ENCODE measurements around the gene RUFY4. TPM values are rescaled to one million over a fixed set of nuclear protein-coding genes. Genes with fewer than 3 reads are reported as not detected.
"Not testable (repeated sequence)": the region's sequence is repeated elsewhere in the genome, so short reads cannot be mapped to it uniquely, and the experiment has no call there.

RUFY4 gene
- total RNA-seq (2021; fragmentation: NEBNext Ultra II Directional; extraction: Animal tissue kit (Norgen Biotek cat#: 25700)): not detected
- long read RNA-seq: 0 reads

GRCh38 chr2:218068721-218069334, at the start of gene RUFY4:
Gene RUFY4 (plus strand): TSS chr2:218069253. CDS start chr2:218070606, 1,353 bp downstream.
- H3K36me3 Mint-ChIP-seq (ENCODE audit: low read depth); H3K9me3 Mint-ChIP-seq: not testable (repeated sequence)
- Mint-ChIP-seq H3K27me3 (ENCODE audit: insufficient read depth) (peaks cover 50% of the 10 kb centered on the region), H3K4me3 (peak within 1 kb of the TSS; percentile 93), H3K27ac (peak within 1 kb of the TSS; percentile 28; the same call in 1 of the 2 replicates), H3K4me1 (ENCODE audit: low read depth) (peaks cover 18% of the 10 kb centered on the region)
- DNase-seq: peak; percentile 84
- peak; percentile 92 for TF ChIP-seq CTCF (IDR thresholded peaks at IDR 0.05)

GRCh38 chr2:218019411-218020060, 49.5 kb upstream of the RUFY4 start:
- Mint-ChIP-seq H3K27ac (no peak overlapping the region), H3K36me3 (ENCODE audit: low read depth) (no peaks in the 10 kb centered on the region), H3K9me3 (no peaks in the 10 kb centered on the region), H3K27me3 (ENCODE audit: insufficient read depth) (peaks cover 12% of the 10 kb centered on the region), H3K4me3 (no peak overlapping the region), H3K4me1 (ENCODE audit: low read depth) (no peaks in the 10 kb centered on the region)
- DNase-seq: no peak
- no peak for TF ChIP-seq CTCF (IDR thresholded peaks at IDR 0.05)

GRCh38 chr2:218020281-218020680, 48.8 kb upstream of the RUFY4 start:
- Mint-ChIP-seq H3K36me3 (ENCODE audit: low read depth) (no peaks in the 10 kb centered on the region), H3K4me1 (ENCODE audit: low read depth) (no peaks in the 10 kb centered on the region), H3K9me3 (no peaks in the 10 kb centered on the region), H3K27ac (no peak overlapping the region), H3K4me3 (no peak overlapping the region), H3K27me3 (ENCODE audit: insufficient read depth) (peaks cover 12% of the 10 kb centered on the region)
- TF ChIP-seq CTCF (IDR thresholded peaks at IDR 0.05): no peak
- no peak for DNase-seq

GRCh38 chr2:218020966-218021535, 48.0 kb upstream of the RUFY4 start:
- no peak for TF ChIP-seq CTCF (IDR thresholded peaks at IDR 0.05)
- Mint-ChIP-seq H3K27ac (no peak overlapping the region), H3K9me3 (no peaks in the 10 kb centered on the region), H3K4me1 (ENCODE audit: low read depth) (no peaks in the 10 kb centered on the region), H3K36me3 (ENCODE audit: low read depth) (no peaks in the 10 kb centered on the region), H3K27me3 (ENCODE audit: insufficient read depth) (peaks cover 12% of the 10 kb centered on the region), H3K4me3 (no peak overlapping the region)
- no peak for DNase-seq

- H3K27me3 Mint-ChIP-seq (ENCODE audit: insufficient read depth): peaks cover 12% of the 10 kb centered on the region
- no peaks in the 10 kb centered on the region for H3K4me1 Mint-ChIP-seq (ENCODE audit: low read depth)
- no peak for DNase-seq
- TF ChIP-seq CTCF (IDR thresholded peaks at IDR 0.05): no peak
- H3K9me3 Mint-ChIP-seq: no peaks in the 10 kb centered on the region
- H3K27ac Mint-ChIP-seq: no peak overlapping the region
- no peak overlapping the region for H3K4me3 Mint-ChIP-seq
- no peaks in the 10 kb centered on the region for H3K36me3 Mint-ChIP-seq (ENCODE audit: low read depth)
Observed at GRCh38 chr2:218021536-218022071, 47.4 kb upstream of the RUFY4 start.

Data from HFFc6 (cell line).